HCT116 (cell line): ENCODE measurements around the gene SIRT6. TPM values are rescaled to one million over a fixed set of nuclear protein-coding genes. Genes with fewer than 3 reads are reported as not detected.
"Not testable (repeated sequence)": the region's sequence is repeated elsewhere in the genome, so short reads cannot be mapped to it uniquely, and the experiment has no call there.

Experiments
- ATAC-seq: fragments of 200-7000 bp; cut with Tn5 transposase; 2 replicates; pipeline ENCODE4 v1.9.1; 2020; ENCODE audit warnings: mild to moderate bottlenecking, moderate library complexity
- BruUV-seq: library from RNA; stranded (reverse); fragments of 400-500 nt; replicated peaks from 2 replicates; lab custom pipeline; 2021; lab: Mats Ljungman, UMichigan
- CTCF ChIA-PET: fragments of 300-600 bp; sonication (Branson Sonifier 250); formaldehyde crosslinking; loops from one replicate; lab custom pipeline; 2021; ENCODE audit warnings: antibody characterized with exemption; lab: Charles Lee
- POLR2A ChIA-PET: fragments of 300-600, 350-600 bp; sonication (Branson Sonifier 250); formaldehyde crosslinking; loops from one replicate; lab custom pipeline; 2021; ENCODE audit warnings: antibody characterized with exemption; lab: Charles Lee
- RAD21 ChIA-PET, 2 experiments: fragments of 300-600 bp; sonication (Branson Sonifier 250); formaldehyde crosslinking; loops; one replicate each; lab custom pipeline; 2023; ENCODE audit warnings: low total read pairs in 2 of 2; ENCODE audit not compliant: uncharacterized antibody in 2 of 2, unreplicated experiment in 2 of 2, low non-redundant PET in 1 of 2; lab: Charles Lee
- DNase-seq: peaks from one replicate; pipeline ENCODE4 v3.0.0-alpha.2; 2010; ENCODE audit warnings: low read depth, low spot score
- H2AFZ ChIP-seq: fragments of 200-600 bp; shearing (Covaris generic), sonication (generic); 2 replicates; pipeline ENCODE4 v1.6.1; 2017; ENCODE audit warnings: low read depth, mixed run types, mixed read lengths, antibody characterized with exemption, low read length; ENCODE audit not compliant: poor library complexity, severe bottlenecking
- H3K27ac ChIP-seq: 2 replicates; pipeline ENCODE4 v1.5.1; 2012; ENCODE audit warnings: low read depth, low read length
- H3K27me3 ChIP-seq: fragments of 200-600 bp; sonication (generic); 2 replicates; pipeline ENCODE4 v1.6.1; 2016; ENCODE audit warnings: mixed run types, low read length, mixed read lengths; ENCODE audit not compliant: insufficient read depth
- H3K36me3 ChIP-seq, 2 experiments: fragments of 200-500 bp in 1 of 2; fragments of 200-600 bp in 1 of 2; sonication (Bioruptor generic) in 1 of 2; sonication (generic) in 1 of 2; 2 replicates each; pipeline versions ENCODE4 v1.5.1 to v1.6.1; 2014 to 2016; ENCODE audit warnings: low read length in 2 of 2, inconsistent platforms in 1 of 2, mixed read lengths in 1 of 2, mixed run types in 1 of 2; ENCODE audit not compliant: insufficient read depth in 2 of 2, control insufficient read depth in 1 of 2
- H3K4me1 ChIP-seq, 2 experiments: fragments of 200-600 bp in 1 of 2; sonication (generic) in 1 of 2; 2 replicates each; pipeline versions ENCODE4 v1.5.1 to v1.6.1; 2012 to 2017; ENCODE audit warnings: low read length in 2 of 2, inconsistent platforms in 1 of 2, mild to moderate bottlenecking in 1 of 2, mixed read lengths in 1 of 2, mixed run types in 1 of 2, moderate library complexity in 1 of 2; ENCODE audit not compliant: insufficient read depth in 2 of 2, control insufficient read depth in 1 of 2
- H3K4me2 ChIP-seq: fragments of 200-600 bp; sonication (generic); 2 replicates; pipeline ENCODE4 v1.6.1; 2017; ENCODE audit warnings: mixed run types, low read length, mixed read lengths
- H3K4me3 ChIP-seq, 2 experiments: fragments of 200-600 bp in 1 of 2; sonication (generic) in 1 of 2; replicated peaks in 1 of 2; 2 replicates each; pipeline ENCODE4 v1.5.1; 2011 to 2016; ENCODE audit warnings: low read length in 2 of 2, control low read depth in 1 of 2, low read depth in 1 of 2, mild to moderate bottlenecking in 1 of 2, mixed read lengths in 1 of 2, mixed run types in 1 of 2
- H3K79me2 ChIP-seq: fragments of 200-600 bp; sonication (generic); 2 replicates; pipeline ENCODE4 v1.6.1; 2017; ENCODE audit warnings: mild to moderate bottlenecking, mixed run types, low read length, moderate library complexity, mixed read lengths; ENCODE audit not compliant: insufficient read depth
- H3K9ac ChIP-seq: fragments of 200-600 bp; sonication (generic); 2 replicates; pipeline ENCODE4 v1.6.1; 2016; ENCODE audit warnings: low read length, mixed read lengths
- H3K9me2 ChIP-seq: fragments of 200-600 bp; sonication (generic), shearing (Covaris generic); 2 replicates; pipeline ENCODE4 v1.6.1; 2017; ENCODE audit warnings: mixed run types, mild to moderate bottlenecking, moderate library complexity; ENCODE audit not compliant: insufficient read depth
- H3K9me3 ChIP-seq, 2 experiments: fragments of 200-500 bp in 1 of 2; fragments of 200-600 bp in 1 of 2; sonication (Bioruptor generic) in 1 of 2; sonication (generic) in 1 of 2; 2 replicates each; pipeline ENCODE4 v1.6.1; 2014 to 2017; ENCODE audit warnings: low read length in 2 of 2, mixed read lengths in 2 of 2, inconsistent platforms in 1 of 2, low read depth in 1 of 2, mild to moderate bottlenecking in 1 of 2, mixed run types in 1 of 2, moderate library complexity in 1 of 2; ENCODE audit not compliant: control insufficient read depth in 1 of 2, insufficient read depth in 1 of 2
- H4K20me1 ChIP-seq: fragments of 200-600 bp; sonication (generic), shearing (Covaris generic); 2 replicates; pipeline ENCODE4 v1.6.1; 2017; ENCODE audit warnings: mixed run types, mild to moderate bottlenecking, moderate library complexity; ENCODE audit not compliant: insufficient read depth
- intact Hi-C: fragments of 100-400 bp; cut with micrococcal nuclease; formaldehyde crosslinking; loops from 2 replicates; pipeline ENCODE4 v1.10.0; 2022
- total RNA-seq: library from RNA; stranded (reverse); gene quantifications from one replicate; pipeline ENCODE4 v1.2.1, GENCODE V29; 2021; ENCODE audit not compliant: unreplicated experiment
- TF ChIP-seq, protein P1 (sequence below), 3 experiments: fragments of 200-600 bp in 1 of 3; sonication (generic) in 1 of 3; IDR thresholded peaks in 2 of 3; conservative IDR thresholded peaks in 1 of 3; 2 replicates each; pipeline ENCODE4 v1.5.1; 2012 to 2017; ENCODE audit warnings: low read depth in 2 of 3, low read length in 2 of 3, antibody characterized with exemption in 1 of 3, borderline replicate concordance in 1 of 3, control low read depth in 1 of 3, mild to moderate bottlenecking in 1 of 3, mixed read lengths in 1 of 3, mixed run types in 1 of 3, moderate library complexity in 1 of 3; ENCODE audit not compliant: insufficient read depth in 1 of 3

Gene SIRT6
- total RNA-seq, 1 experiment from 2014 or later, result 36.3 TPM

DNA sequence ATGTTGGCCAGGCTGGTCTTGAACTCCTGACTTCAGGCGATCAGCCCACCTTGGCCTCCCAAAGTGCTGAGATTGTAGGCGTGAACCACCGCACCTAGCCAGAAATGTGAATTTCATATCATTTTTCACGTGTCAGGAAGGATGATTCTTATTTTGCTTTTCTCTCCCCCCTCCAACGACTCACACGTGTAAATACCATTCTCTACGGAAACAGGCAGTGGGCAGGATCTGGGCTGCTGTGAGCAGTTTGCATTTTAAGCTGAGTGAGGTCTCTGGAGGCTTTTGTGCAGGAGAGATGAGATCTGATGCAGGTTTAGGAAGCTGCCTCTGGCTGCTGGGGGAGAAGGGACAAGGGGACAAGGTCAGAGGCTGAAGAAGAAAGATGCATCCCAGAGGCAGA lies 12.0 kb upstream of the SIRT6 start:
- Histone ChIP-seq H3K9me2 (no peaks in the 10 kb centered on the region), H3K27ac (no peak overlapping the region), H3K4me1 (peaks cover 2 to 8% of the 10 kb centered on the region in 2 experiments; a peak in 3 of 4 replicates), H2AFZ (no peak overlapping the region), H3K4me3 (no peak overlapping the region), H4K20me1 (no peaks in the 10 kb centered on the region), H3K36me3 (no peaks in the 10 kb centered on the region), H3K4me2 (no peak overlapping the region), H3K79me2 (no peaks in the 10 kb centered on the region), H3K9ac (no peak overlapping the region), H3K9me3 (no peaks in the 10 kb centered on the region), H3K27me3 (peaks cover 3% of the 10 kb centered on the region; the same call in 1 of the 2 replicates)
- CTCF ChIA-PET, result no interaction called here
- no TSS peak for BruUV-seq
- RAD21 ChIA-PET, result no interaction called here
- POLR2A ChIA-PET, result no interaction called here
- DNase-seq (no peak), ATAC-seq (no peak)
- TF ChIP-seq, protein P1, sequence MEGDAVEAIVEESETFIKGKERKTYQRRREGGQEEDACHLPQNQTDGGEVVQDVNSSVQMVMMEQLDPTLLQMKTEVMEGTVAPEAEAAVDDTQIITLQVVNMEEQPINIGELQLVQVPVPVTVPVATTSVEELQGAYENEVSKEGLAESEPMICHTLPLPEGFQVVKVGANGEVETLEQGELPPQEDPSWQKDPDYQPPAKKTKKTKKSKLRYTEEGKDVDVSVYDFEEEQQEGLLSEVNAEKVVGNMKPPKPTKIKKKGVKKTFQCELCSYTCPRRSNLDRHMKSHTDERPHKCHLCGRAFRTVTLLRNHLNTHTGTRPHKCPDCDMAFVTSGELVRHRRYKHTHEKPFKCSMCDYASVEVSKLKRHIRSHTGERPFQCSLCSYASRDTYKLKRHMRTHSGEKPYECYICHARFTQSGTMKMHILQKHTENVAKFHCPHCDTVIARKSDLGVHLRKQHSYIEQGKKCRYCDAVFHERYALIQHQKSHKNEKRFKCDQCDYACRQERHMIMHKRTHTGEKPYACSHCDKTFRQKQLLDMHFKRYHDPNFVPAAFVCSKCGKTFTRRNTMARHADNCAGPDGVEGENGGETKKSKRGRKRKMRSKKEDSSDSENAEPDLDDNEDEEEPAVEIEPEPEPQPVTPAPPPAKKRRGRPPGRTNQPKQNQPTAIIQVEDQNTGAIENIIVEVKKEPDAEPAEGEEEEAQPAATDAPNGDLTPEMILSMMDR (IDR thresholded peaks at IDR 0.05 in 2 of 3, conservative IDR thresholded peaks at IDR 0.05 in 1 of 3; ENCODE audit: borderline replicate concordance in 1 of 3, insufficient read depth in 1 of 3, low read depth in 2 of 3, low read length in 2 of 3), result no peak
- intact Hi-C loops, result no loop called here

DNA sequence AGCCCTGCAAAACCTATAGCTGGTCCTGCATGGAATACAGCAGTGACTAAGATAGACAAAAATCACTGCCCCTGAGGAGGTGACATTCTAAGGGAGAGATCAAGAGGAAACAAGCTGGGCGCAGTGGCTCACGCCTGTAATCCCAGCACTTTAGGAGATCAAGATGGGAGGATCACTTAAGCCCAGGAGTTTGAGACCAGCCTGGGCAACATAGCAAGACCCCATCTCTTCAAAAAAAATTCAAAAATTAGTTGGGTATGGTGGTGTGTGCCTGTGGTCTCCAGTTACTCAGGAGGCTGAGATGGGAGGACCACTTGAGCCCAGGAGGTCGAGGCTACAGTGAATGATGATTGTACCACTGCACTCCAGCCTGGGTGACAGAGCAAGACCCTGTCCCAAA lies 10.2 kb upstream of the SIRT6 start:
- H3K27ac ChIP-seq, POLR2A ChIA-PET, BruUV-seq, RAD21 ChIA-PET, H3K4me3 ChIP-seq, intact Hi-C loops, H3K4me2 ChIP-seq, DNase-seq, H3K9me3 ChIP-seq, H3K27me3 ChIP-seq, ATAC-seq, H3K79me2 ChIP-seq, H3K4me1 ChIP-seq, H3K9me2 ChIP-seq, H3K36me3 ChIP-seq, H2AFZ ChIP-seq, CTCF ChIA-PET, H3K9ac ChIP-seq, H4K20me1 ChIP-seq: not testable (repeated sequence)
